ENCODE results near the gene LIN28B. TPM values are rescaled to one million over a fixed set of nuclear protein-coding genes. Genes with fewer than 3 reads are reported as not detected.

LIN28B gene
- polyA plus RNA-seq, 1 donor: 0.07 TPM

DNA sequence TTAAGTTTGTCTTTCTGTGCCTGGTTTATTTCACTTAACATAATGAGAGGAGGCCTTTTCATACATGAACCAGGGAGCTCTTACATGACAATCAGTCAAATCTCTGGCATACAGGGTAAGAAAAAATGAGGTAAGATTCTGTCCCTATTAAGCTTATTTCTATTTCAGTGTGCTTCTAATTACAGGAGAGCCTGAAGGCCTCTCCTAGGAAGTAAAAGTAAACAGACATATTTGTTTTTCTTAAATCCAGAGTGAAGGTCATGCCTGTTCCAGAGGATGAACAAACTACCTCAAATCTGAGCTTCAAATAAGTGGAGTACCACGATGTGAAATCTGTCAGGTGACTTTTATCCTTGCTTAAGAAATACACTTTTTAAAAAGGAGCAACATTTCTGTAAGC lies 150.3 kb downstream of the LIN28B start:
- no peak overlapping the region for H3K4me3 ChIP-seq (ENCODE audit: low read length)
- no peak for DNase-seq
- no peaks in the 10 kb centered on the region for H3K36me3 ChIP-seq (ENCODE audit: control insufficient read depth, insufficient read depth, low read length)
- WGBS (ENCODE audit: insufficient coverage, low lambda C conversion rate): no CpG with 5 or more reads among the region's 1 CpG
- no peaks in the 10 kb centered on the region for H3K9me3 ChIP-seq (ENCODE audit: control insufficient read depth, low read depth, low read length)
- no peak overlapping the region for H3K27ac ChIP-seq (ENCODE audit: low read length)
- H3K4me1 ChIP-seq (ENCODE audit: control insufficient read depth, insufficient read depth, low read length): no peaks in the 10 kb centered on the region
- H3K27me3 ChIP-seq (ENCODE audit: control insufficient read depth, insufficient read depth, low read length): no peaks in the 10 kb centered on the region

- Histone ChIP-seq H3K36me3 (ENCODE audit: control insufficient read depth, insufficient read depth, low read length) (no peaks in the 10 kb centered on the region), H3K4me3 (ENCODE audit: low read length) (no peak overlapping the region), H3K27me3 (ENCODE audit: control insufficient read depth, insufficient read depth, low read length) (no peaks in the 10 kb centered on the region), H3K27ac (ENCODE audit: low read length) (no peak overlapping the region), H3K9me3 (ENCODE audit: control insufficient read depth, low read depth, low read length) (no peaks in the 10 kb centered on the region), H3K4me1 (ENCODE audit: control insufficient read depth, insufficient read depth, low read length) (no peaks in the 10 kb centered on the region)
- no peak for DNase-seq
- 54% methylated on average over 3 of the region's 7 CpGs for WGBS (ENCODE audit: insufficient coverage, low lambda C conversion rate)
Observed at GRCh38 chr6:105108631-105109262, 151.8 kb downstream of the LIN28B start.

DNA sequence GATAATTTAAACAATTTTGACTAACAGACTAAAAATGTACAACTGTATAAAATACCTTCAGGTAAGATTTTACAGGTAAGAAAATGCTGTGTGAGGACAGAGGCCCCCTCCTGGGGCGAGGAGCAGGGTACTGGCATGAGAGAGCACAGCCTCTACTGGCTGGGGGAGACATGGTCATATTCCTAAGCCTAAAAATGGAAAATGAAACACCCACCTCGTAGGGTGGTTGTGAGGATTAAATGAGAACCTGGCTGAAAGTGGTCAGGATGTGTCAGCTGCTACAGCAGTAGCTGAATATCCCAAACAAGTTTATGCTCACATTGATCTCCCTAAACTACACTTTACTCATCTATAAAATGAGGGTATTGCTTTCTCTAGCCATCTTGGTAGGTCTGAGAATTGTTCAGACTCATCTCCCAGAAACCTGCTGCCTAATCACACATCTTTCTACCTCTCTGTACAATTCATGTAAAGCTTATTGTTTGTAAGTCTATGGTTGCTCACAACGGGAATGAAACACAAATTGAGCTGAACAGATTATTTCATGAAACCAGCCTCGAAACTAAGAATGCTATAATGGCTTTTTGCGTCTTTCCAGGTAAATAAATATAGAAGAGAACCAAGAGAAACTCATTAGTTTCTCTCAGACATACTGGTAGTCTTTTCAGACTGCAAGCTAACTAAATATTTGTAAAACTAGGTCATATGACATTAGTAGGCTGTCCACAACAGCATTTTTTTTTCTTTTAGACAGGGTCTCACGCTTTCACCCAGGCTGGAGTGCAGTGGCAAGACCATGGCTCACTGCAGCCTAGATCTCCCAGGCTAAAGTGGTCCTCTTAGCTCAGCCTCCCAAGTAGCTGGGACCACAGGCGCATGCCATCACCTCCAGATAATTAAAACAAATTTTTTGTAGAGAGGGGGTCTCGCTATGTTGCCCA lies 153.3 kb downstream of the LIN28B start:
- Histone ChIP-seq H3K9me3 (ENCODE audit: control insufficient read depth, low read depth, low read length) (no peaks in the 10 kb centered on the region), H3K4me3 (ENCODE audit: low read length) (no peak overlapping the region), H3K27ac (ENCODE audit: low read length) (no peak overlapping the region), H3K36me3 (ENCODE audit: control insufficient read depth, insufficient read depth, low read length) (no peaks in the 10 kb centered on the region), H3K27me3 (ENCODE audit: control insufficient read depth, insufficient read depth, low read length) (no peaks in the 10 kb centered on the region), H3K4me1 (ENCODE audit: control insufficient read depth, insufficient read depth, low read length) (no peaks in the 10 kb centered on the region)
- DNase-seq: no peak
- 86% methylated on average over 1 of the region's 8 CpGs for WGBS (ENCODE audit: insufficient coverage, low lambda C conversion rate)

GRCh38 chr6:105111105-105111504 lies 154.2 kb downstream of the LIN28B start:
- H3K27me3 ChIP-seq (ENCODE audit: control insufficient read depth, insufficient read depth, low read length): no peaks in the 10 kb centered on the region
- H3K9me3 ChIP-seq (ENCODE audit: control insufficient read depth, low read depth, low read length): no peaks in the 10 kb centered on the region
- H3K27ac ChIP-seq (ENCODE audit: low read length): no peak overlapping the region
- H3K4me3 ChIP-seq (ENCODE audit: low read length): no peak overlapping the region
- H3K4me1 ChIP-seq (ENCODE audit: control insufficient read depth, insufficient read depth, low read length): no peaks in the 10 kb centered on the region
- WGBS (ENCODE audit: insufficient coverage, low lambda C conversion rate): 100% methylated on average over 1 of the region's 3 CpGs
- DNase-seq: no peak
- H3K36me3 ChIP-seq (ENCODE audit: control insufficient read depth, insufficient read depth, low read length): no peaks in the 10 kb centered on the region

DNA sequence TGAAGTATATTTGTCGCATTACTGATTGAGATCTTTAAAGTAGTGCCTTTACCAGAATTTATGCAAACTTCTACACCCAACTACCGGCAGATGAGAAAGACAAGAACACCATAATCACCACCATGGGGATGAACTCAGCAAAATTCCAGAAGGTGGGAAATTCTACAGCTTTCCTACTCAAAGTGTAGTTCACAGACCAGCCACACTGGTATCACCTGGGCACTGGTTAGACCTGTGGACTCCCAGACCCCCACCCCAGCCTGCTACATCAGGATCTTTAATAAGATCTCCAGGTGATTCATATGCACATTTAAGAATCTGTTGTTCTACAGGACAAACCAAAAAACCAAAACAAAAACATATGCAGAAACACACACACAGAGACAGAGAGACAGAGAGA lies 155.0 kb downstream of the LIN28B start:
- no peak for DNase-seq
- Histone ChIP-seq H3K27ac (ENCODE audit: low read length) (no peak overlapping the region), H3K4me1 (ENCODE audit: control insufficient read depth, insufficient read depth, low read length) (no peaks in the 10 kb centered on the region), H3K9me3 (ENCODE audit: control insufficient read depth, low read depth, low read length) (no peaks in the 10 kb centered on the region), H3K36me3 (ENCODE audit: control insufficient read depth, insufficient read depth, low read length) (no peaks in the 10 kb centered on the region), H3K4me3 (ENCODE audit: low read length) (no peak overlapping the region), H3K27me3 (ENCODE audit: control insufficient read depth, insufficient read depth, low read length) (no peaks in the 10 kb centered on the region)
- WGBS (ENCODE audit: insufficient coverage, low lambda C conversion rate): 100% methylated on average over 1 of the region's 2 CpGs

- no peak for DNase-seq
- Histone ChIP-seq H3K4me1 (ENCODE audit: control insufficient read depth, insufficient read depth, low read length) (no peaks in the 10 kb centered on the region), H3K27me3 (ENCODE audit: control insufficient read depth, insufficient read depth, low read length) (no peaks in the 10 kb centered on the region), H3K4me3 (ENCODE audit: low read length) (no peak overlapping the region), H3K27ac (ENCODE audit: low read length) (no peak overlapping the region), H3K9me3 (ENCODE audit: control insufficient read depth, low read depth, low read length) (no peaks in the 10 kb centered on the region), H3K36me3 (ENCODE audit: control insufficient read depth, insufficient read depth, low read length) (no peaks in the 10 kb centered on the region)
- no CpG with 5 or more reads among the region's 1 CpG for WGBS (ENCODE audit: insufficient coverage, low lambda C conversion rate)
Observed at GRCh38 chr6:105112577-105112976, 155.7 kb downstream of the LIN28B start.

GRCh38 chr6:105113422-105113821 lies 156.5 kb downstream of the LIN28B start:
- no CpG with 5 or more reads among the region's 6 CpGs for WGBS (ENCODE audit: insufficient coverage, low lambda C conversion rate)
- no peak overlapping the region for H3K27ac ChIP-seq (ENCODE audit: low read length)

GRCh38 chr6:105116150-105116549 lies 159.2 kb downstream of the LIN28B start:
- no peaks in the 10 kb centered on the region for H3K4me1 ChIP-seq (ENCODE audit: control insufficient read depth, insufficient read depth, low read length)
- no peaks in the 10 kb centered on the region for H3K27me3 ChIP-seq (ENCODE audit: control insufficient read depth, insufficient read depth, low read length)
- H3K4me3 ChIP-seq (ENCODE audit: low read length): no peak overlapping the region
- H3K27ac ChIP-seq (ENCODE audit: low read length): no peak overlapping the region
- no peaks in the 10 kb centered on the region for H3K36me3 ChIP-seq (ENCODE audit: control insufficient read depth, insufficient read depth, low read length)
- H3K9me3 ChIP-seq (ENCODE audit: control insufficient read depth, low read depth, low read length): no peaks in the 10 kb centered on the region
- DNase-seq: peak in 1 of 2 donors; percentile 5
- WGBS (ENCODE audit: insufficient coverage, low lambda C conversion rate): 60% methylated on average over 2 of the region's 5 CpGs

More at GRCh38 chr6:105113422-105113821, 156.5 kb downstream of the LIN28B start:
- Histone ChIP-seq H3K36me3 (ENCODE audit: control insufficient read depth, insufficient read depth, low read length) (no peaks in the 10 kb centered on the region), H3K4me1 (ENCODE audit: control insufficient read depth, insufficient read depth, low read length) (no peaks in the 10 kb centered on the region), H3K4me3 (ENCODE audit: low read length) (no peak overlapping the region), H3K27me3 (ENCODE audit: control insufficient read depth, insufficient read depth, low read length) (no peaks in the 10 kb centered on the region), H3K9me3 (ENCODE audit: control insufficient read depth, low read depth, low read length) (no peaks in the 10 kb centered on the region)
- no peak for DNase-seq

DNA sequence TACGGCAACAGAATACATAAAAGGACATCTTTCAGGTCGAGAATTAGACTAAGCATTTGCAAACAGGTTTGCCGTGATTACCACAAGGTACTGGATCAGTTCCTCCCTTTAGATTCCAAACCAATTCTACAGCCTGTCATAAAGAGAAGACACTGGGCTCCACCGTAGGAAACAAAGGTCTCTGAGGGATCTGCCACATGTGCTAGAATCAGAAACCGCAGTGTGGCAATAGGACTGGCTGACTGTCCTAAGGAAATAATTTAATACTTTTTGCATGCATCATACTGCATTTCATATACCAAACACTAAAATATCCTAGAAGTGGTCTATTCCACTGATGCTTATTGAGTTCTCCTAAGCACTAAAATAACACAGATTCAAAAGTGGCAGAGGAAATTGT lies 163.7 kb downstream of the LIN28B start:
- Histone ChIP-seq H3K9me3 (ENCODE audit: control insufficient read depth, low read depth, low read length) (no peaks in the 10 kb centered on the region), H3K4me3 (ENCODE audit: low read length) (no peak overlapping the region), H3K27me3 (ENCODE audit: control insufficient read depth, insufficient read depth, low read length) (no peaks in the 10 kb centered on the region), H3K4me1 (ENCODE audit: control insufficient read depth, insufficient read depth, low read length) (no peaks in the 10 kb centered on the region), H3K27ac (ENCODE audit: low read length) (no peak overlapping the region), H3K36me3 (ENCODE audit: control insufficient read depth, insufficient read depth, low read length) (no peaks in the 10 kb centered on the region)
- DNase-seq: no peak
- WGBS (ENCODE audit: insufficient coverage, low lambda C conversion rate): 80% methylated on average over 2 of the region's 5 CpGs

DNA sequence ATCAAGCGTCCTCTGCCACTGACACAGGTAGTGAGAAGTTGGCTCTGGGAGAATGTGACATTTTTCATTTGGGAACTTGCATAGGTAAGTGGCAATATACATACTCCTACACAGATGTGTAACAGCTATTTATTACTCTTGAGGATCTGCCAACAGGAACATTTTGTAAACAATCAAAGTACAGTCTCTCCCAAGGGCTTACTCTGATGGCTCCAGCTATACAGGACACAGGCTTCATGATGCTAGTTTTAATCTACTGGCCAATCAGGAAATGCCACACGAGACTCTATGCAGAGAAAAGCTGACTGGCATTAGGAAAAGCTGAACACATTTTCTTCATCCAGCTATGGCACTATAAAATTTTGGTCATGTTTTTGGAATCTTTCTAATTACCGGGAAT lies 165.1 kb downstream of the LIN28B start:
- Histone ChIP-seq H3K36me3 (ENCODE audit: control insufficient read depth, insufficient read depth, low read length) (no peaks in the 10 kb centered on the region), H3K27ac (ENCODE audit: low read length) (no peak overlapping the region), H3K4me3 (ENCODE audit: low read length) (no peak overlapping the region), H3K4me1 (ENCODE audit: control insufficient read depth, insufficient read depth, low read length) (no peaks in the 10 kb centered on the region), H3K27me3 (ENCODE audit: control insufficient read depth, insufficient read depth, low read length) (no peaks in the 10 kb centered on the region), H3K9me3 (ENCODE audit: control insufficient read depth, low read depth, low read length) (no peaks in the 10 kb centered on the region)
- WGBS (ENCODE audit: insufficient coverage, low lambda C conversion rate): 100% methylated on average over 1 of the region's 3 CpGs
- DNase-seq: peak in 1 of 2 donors; percentile 47

Data from large intestine (tissue), 3 donors.